Measurements from ENCODE around the gene DRG2. TPM values are rescaled to one million over a fixed set of nuclear protein-coding genes. Genes with fewer than 3 reads are reported as not detected.

DRG2 gene
- polyA plus RNA-seq, 3 donors = 26.9 to 36.1 (median 32.0) TPM

- no peaks in the 10 kb centered on the region for H4K20me1 ChIP-seq (ENCODE audit: insufficient read depth, low read length)
- intact Hi-C loops (cut with micrococcal nuclease) = no loop called here
- no peaks in the 10 kb centered on the region for H3K79me2 ChIP-seq (ENCODE audit: insufficient read depth, low read length)
- Mint-ChIP-seq H3K27me3 (ENCODE audit: low read depth in 3 of 3) (peaks cover 2 to 4% (median 2%) of the 10 kb centered on the region in 3 donors), H3K36me3 (peaks cover 9% of the 10 kb centered on the region in 2 donors), H3K27ac (no peak overlapping the region), H3K4me1 (peaks cover 2% of the 10 kb centered on the region), H3K9me3 (no peaks in the 10 kb centered on the region), H3K4me3 (no peak overlapping the region)
- 95% methylated on average over 5 of the region's 6 CpGs for WGBS (ENCODE audit: insufficient coverage)
- no peak overlapping the region for H2AFZ ChIP-seq (ENCODE audit: insufficient read depth, low read depth, low read length, poor library complexity, severe bottlenecking)
- TF ChIP-seq, protein P1, sequence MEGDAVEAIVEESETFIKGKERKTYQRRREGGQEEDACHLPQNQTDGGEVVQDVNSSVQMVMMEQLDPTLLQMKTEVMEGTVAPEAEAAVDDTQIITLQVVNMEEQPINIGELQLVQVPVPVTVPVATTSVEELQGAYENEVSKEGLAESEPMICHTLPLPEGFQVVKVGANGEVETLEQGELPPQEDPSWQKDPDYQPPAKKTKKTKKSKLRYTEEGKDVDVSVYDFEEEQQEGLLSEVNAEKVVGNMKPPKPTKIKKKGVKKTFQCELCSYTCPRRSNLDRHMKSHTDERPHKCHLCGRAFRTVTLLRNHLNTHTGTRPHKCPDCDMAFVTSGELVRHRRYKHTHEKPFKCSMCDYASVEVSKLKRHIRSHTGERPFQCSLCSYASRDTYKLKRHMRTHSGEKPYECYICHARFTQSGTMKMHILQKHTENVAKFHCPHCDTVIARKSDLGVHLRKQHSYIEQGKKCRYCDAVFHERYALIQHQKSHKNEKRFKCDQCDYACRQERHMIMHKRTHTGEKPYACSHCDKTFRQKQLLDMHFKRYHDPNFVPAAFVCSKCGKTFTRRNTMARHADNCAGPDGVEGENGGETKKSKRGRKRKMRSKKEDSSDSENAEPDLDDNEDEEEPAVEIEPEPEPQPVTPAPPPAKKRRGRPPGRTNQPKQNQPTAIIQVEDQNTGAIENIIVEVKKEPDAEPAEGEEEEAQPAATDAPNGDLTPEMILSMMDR (IDR thresholded peaks at IDR 0.05) = no peak
- H3K9me3 ChIP-seq (replicated peaks in 1 of 2; ENCODE audit: control insufficient read depth in 1 of 2, insufficient read depth in 1 of 2, low read length in 2 of 2) = no peaks in the 10 kb centered on the region
- no peak overlapping the region for H3K9ac ChIP-seq (ENCODE audit: insufficient read depth, low read length, poor library complexity, severe bottlenecking)
- no peaks in the 10 kb centered on the region for H3K27me3 ChIP-seq (ENCODE audit: control insufficient read depth in 2 of 2, insufficient read depth in 2 of 2, low read length in 2 of 2)
- no peaks in the 10 kb centered on the region for H3K4me1 ChIP-seq (ENCODE audit: control insufficient read depth in 1 of 2, insufficient read depth in 2 of 2, low read length in 2 of 2)
- H3K4me3 ChIP-seq (replicated peaks in 1 of 3; ENCODE audit: low read depth in 2 of 3, low read length in 3 of 3) = no peak overlapping the region
- DNase-seq = no peak
- no peak overlapping the region for H3K27ac ChIP-seq (ENCODE audit: low read depth in 1 of 2, low read length in 2 of 2)
- H3K4me2 ChIP-seq (replicated peaks; ENCODE audit: extremely low read depth, low read length, poor library complexity, severe bottlenecking) = no peak overlapping the region
- peaks cover 11 to 13% of the 10 kb centered on the region in 2 donors for H3K36me3 ChIP-seq (replicated peaks in 1 of 2; ENCODE audit: control insufficient read depth in 1 of 2, insufficient read depth in 2 of 2, low read length in 2 of 2)
These were observed 23.7 kb downstream of the DRG2 start for GRCh38 chr17:18111330-18111971.

GRCh38 chr17:18115517-18115916 lies 27.8 kb downstream of the DRG2 start:
- Histone ChIP-seq H3K79me2 (ENCODE audit: insufficient read depth, low read length) (no peaks in the 10 kb centered on the region), H3K27me3 (ENCODE audit: control insufficient read depth in 2 of 2, insufficient read depth in 2 of 2, low read length in 2 of 2) (no peaks in the 10 kb centered on the region), H3K36me3 (replicated peaks in 1 of 2; ENCODE audit: control insufficient read depth in 1 of 2, insufficient read depth in 2 of 2, low read length in 2 of 2) (no peaks in the 10 kb centered on the region), H3K4me2 (replicated peaks; ENCODE audit: extremely low read depth, low read length, poor library complexity, severe bottlenecking) (no peak overlapping the region), H2AFZ (ENCODE audit: insufficient read depth, low read depth, low read length, poor library complexity, severe bottlenecking) (no peak overlapping the region), H3K9ac (ENCODE audit: insufficient read depth, low read length, poor library complexity, severe bottlenecking) (no peak overlapping the region), H4K20me1 (ENCODE audit: insufficient read depth, low read length) (no peaks in the 10 kb centered on the region), H3K27ac (ENCODE audit: low read depth in 1 of 2, low read length in 2 of 2) (no peak overlapping the region), H3K4me3 (replicated peaks in 1 of 3; ENCODE audit: low read depth in 2 of 3, low read length in 3 of 3) (no peak overlapping the region), H3K4me1 (ENCODE audit: control insufficient read depth in 1 of 2, insufficient read depth in 2 of 2, low read length in 2 of 2) (no peaks in the 10 kb centered on the region), H3K9me3 (replicated peaks in 1 of 2; ENCODE audit: control insufficient read depth in 1 of 2, insufficient read depth in 1 of 2, low read length in 2 of 2) (peaks cover 17 to 21% of the 10 kb centered on the region in 2 donors)
- Mint-ChIP-seq H3K27ac (no peak overlapping the region), H3K4me3 (no peak overlapping the region), H3K9me3 (peaks cover 14 to 23% (median 21%) of the 10 kb centered on the region in 7 donors), H3K4me1 (peaks cover 2% of the 10 kb centered on the region), H3K36me3 (no peaks in the 10 kb centered on the region), H3K27me3 (ENCODE audit: low read depth in 3 of 3) (peaks cover 0 to 3% (median 2%) of the 10 kb centered on the region in 3 donors)
- WGBS (ENCODE audit: insufficient coverage) = 79% methylated on average over 6 of the region's 7 CpGs
- no peak for DNase-seq
- TF ChIP-seq, protein P1 (IDR thresholded peaks at IDR 0.05) = no peak
- intact Hi-C loops (cut with micrococcal nuclease) = no loop called here

Measured in CD14-positive monocyte (primary cell).